GM18858 (cell line): ENCODE measurements around the gene FBXO3.
A peak's percentile ranks its signal among the peaks of the same experiment; 100 is the strongest.
"Not testable (repeated sequence)": the region's sequence is repeated elsewhere in the genome, so short reads cannot be mapped to it uniquely, and the experiment has no call there.

Experiments
- ATAC-seq: cut with Tn5 transposase; IDR thresholded peaks from one replicate; pipeline ENCODE4 v1.9.1; 2021; ENCODE audit not compliant: unreplicated experiment

The FBXO3 gene

GRCh38 chr11:33773987-33774735 is at the start of gene FBXO3:
Gene FBXO3, minus strand, starts transcription at chr11:33774520. Its CDS starts 23 bp downstream, at chr11:33774497.
- peak; percentile 47 for ATAC-seq

- ATAC-seq, result not testable (repeated sequence)
These were observed 48.7 kb upstream of the FBXO3 start for GRCh38 chr11:33822981-33823380.

- no peak for ATAC-seq
These were observed 45.1 kb upstream of the FBXO3 start for GRCh38 chr11:33819278-33820035.

- ATAC-seq, result peak; percentile 63
These were observed 34.0 kb upstream of the FBXO3 start for GRCh38 chr11:33808228-33808828.

GRCh38 chr11:33804471-33804870 is 30.2 kb upstream of the FBXO3 start:
- ATAC-seq, result no peak

DNA sequence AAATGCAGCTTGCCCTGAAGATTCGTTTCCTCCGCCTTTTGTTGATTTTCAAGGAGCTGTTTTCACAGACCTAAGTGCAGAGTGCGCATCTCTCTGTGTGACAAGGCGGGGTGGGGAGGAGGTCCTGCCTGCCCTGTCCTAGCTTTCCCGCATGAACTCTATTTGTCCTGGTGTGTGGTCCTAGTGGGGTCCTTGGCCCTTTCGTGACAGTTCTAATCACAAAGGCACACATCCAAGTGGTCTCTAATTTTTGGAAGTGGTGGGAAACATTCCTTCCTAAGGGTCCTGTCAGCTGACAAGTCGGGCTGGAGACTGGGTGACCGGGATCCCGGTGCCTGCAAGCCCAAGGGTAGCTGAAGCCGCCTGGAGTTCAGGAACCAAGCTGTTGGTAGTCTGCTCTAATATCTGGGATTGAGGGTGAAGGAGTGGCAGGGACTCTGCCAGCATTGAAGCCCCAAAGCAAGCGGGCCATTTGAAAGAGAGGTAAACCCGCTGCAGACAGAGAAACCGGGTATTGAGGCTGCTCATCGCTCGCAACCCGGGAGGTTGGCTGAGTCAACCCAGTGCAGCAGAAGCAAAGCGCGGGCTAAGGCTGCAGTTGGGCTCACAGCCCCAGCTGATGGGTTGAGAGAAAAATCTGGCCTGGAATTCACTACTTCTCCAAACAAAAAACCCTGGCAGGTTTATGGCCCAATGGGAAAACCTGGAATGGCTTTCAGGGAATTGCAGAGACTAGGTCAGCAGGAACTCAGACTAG is 28.1 kb upstream of the FBXO3 start:
- no peak for ATAC-seq

DNA sequence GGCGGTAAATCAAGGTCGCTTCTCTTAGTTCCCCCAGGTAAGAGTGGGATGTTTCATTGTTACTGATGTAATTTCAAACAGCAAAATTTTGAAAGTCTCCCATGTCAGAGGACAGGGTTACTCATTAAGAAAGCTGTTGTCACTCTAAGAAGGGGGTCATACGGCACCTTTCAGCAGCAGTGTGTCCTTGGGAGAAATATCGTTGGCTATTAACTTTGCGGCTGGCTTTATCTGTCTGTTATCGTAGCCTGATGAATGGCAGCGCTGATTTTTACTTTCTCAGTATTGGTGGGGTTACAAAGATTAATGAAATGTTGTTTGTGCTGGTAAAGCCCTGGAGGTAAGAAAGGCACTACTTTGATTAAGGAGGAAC is 27.5 kb upstream of the FBXO3 start:
- no peak for ATAC-seq

DNA sequence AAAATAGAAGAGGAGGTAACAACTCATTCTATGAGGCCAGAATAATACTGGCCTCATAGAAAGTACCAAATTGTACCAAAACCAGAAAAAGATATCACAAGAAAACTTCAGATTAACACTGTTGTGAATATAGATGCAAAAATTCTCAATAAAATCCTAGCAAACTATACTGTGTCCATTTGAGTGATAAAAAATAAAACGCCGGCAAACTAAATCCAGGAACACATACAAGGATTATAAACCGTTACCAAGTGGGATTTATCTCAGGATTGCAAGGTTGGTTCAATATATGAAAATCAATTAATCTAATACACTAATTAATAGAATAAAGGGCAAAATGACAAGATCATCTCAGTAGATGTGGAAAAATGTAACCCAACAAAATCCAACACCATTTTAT is 23.6 kb upstream of the FBXO3 start:
- ATAC-seq, result no peak

- no peak for ATAC-seq
These were observed 15.7 kb upstream of the FBXO3 start for GRCh38 chr11:33790040-33790439.

- ATAC-seq, result not testable (repeated sequence)
These were observed 13.8 kb upstream of the FBXO3 start for GRCh38 chr11:33788095-33788494.

- ATAC-seq, result no peak
These were observed 12.8 kb upstream of the FBXO3 start for GRCh38 chr11:33787076-33787475.

DNA sequence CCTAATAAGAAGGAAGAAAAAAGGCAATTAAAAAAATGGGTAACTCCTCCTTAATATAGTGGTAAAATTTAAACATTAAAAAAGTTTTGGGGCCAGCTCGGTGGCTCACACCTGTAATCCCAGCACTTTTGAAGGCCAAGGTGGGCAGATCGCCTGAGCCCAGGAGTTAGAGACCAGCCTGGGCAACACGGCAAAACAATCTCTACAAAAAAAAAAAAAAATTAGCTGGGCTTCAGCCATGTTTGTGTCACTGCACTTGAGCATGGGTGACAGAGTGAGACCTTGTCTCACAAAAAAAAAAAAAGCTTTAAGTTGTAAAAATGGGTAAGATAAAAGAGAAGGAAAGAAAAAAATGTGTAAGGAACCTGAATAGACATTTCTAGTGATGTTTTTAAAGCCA is 11.3 kb upstream of the FBXO3 start:
- no peak for ATAC-seq

GRCh38 chr11:33779849-33780528 is 5.7 kb upstream of the FBXO3 start:
- ATAC-seq, result no peak

DNA sequence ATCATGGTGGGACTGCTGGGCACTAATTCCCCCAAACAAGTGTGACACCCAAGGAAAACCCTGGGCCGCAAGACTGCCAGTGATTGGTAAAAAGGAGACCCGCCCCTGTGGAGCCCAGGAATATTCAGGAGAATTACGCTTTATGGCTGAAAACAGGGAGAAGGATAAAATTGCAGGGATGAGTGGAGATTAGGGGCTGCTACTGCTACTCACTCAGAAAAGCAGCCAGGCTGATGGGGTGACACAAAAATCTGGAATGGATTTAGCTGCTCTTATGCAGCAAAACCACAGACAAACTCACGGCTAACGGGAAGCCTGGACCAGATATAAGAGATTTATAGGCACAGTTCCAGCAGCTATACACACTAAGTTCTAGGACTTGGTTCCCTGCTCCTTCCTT is 4.4 kb upstream of the FBXO3 start:
- no peak for ATAC-seq

DNA sequence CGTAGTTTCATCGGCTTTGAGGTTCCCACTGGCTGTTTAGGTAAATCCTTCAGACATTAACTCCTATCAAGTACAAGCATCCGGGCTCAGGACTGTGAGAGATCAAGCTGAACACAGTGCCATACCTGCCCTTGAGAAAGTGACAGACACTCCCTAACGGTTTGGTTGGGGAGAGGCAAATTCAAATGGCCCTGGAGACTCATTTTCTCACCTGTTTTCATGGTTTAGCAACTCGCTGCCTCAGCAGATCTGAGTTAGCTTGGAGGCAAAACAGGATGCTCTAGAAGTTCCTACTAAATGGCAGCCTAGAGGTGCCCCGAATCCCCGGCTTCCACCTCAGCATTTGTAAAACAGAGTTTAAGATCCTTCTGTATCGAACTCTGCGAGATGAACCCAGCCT is 3.6 kb upstream of the FBXO3 start:
- ATAC-seq, result no peak

DNA sequence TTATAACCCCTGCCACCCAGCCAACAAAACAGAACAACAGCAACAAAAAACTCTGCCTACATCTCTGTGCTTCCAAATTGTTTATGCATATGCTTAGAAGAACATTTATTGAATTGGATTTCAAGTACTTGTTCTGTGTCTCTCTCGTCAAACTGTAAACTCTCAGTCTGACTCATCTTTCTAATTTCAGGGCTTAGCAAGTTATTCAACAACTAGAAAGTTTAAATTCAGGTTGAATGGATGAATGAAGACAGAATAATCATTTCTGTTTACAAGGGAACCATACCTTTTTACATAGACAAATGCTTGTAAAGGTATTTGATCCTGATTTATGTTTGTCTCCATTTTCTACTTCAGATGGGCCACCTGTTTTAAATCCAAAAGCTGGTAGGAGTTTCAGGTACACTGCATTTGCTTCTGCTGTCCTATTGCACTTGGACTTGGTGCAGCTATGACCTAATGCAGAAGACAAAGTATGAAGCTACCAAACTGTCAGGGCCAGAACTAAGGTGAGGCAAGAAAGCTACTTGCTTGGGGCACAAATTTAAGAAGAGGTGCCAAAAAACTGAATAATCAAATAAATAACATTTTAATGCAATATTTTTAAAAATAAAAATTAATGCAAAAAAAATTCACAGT is 1.6 kb upstream of the FBXO3 start:
- no peak for ATAC-seq

DNA sequence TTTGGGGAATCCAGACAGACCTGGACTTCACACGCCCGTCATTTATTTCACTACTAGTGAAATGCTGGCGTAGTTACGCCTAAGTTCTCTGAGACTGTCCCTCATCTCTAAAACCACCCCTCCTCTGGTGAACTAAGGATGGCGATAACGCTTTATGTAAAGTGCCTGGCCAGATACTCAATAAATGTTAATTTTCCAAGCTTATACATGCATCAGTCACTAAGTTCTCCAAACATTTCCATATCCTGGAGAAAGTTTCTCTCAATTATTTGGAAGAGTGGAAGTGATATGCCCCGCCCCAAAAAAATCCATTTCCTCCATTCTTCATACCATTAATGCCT is 1.1 kb upstream of the FBXO3 start:
- no peak for ATAC-seq

- ATAC-seq, result no peak
These were observed 581 bp upstream of the FBXO3 start for GRCh38 chr11:33774736-33775466.

DNA sequence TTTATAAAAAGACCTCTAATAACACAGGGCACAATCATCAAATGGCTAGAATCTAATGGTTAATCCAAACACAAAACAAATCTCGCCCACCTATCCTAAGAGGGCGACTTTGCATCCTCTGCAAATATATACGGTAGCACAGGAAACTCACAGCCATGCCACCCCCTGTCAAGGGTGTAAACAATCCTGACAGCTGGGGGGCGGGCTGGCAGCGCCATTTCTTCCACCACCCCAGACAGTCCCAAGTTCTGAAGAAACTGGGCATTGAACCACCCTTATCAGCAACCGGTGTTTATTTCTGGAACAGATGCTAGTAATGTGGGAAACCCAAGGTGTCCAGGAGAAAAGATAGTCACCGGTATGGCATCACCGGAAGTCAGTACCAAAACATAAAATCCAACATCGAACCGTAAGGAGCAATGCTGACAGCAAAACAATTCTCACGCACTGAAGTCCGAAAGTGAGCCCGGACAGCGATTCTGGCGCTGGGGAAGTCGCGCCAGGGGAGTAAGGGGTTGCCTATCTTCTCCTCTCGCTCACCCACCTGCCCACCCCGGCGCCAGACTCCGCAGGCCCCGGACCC is 825 bp downstream of the FBXO3 start:
- ATAC-seq, result no peak
